Left cardiac atrium (tissue), 4 donors: ENCODE results near the gene SH3GL1. TPM values are rescaled to one million over a fixed set of nuclear protein-coding genes. Genes with fewer than 3 reads are reported as not detected.

Experiments
- ATAC-seq, 2 donors: fragments of 200-7000 bp; cut with Tn5 transposase; one replicate each; pipeline ENCODE4 v1.9.1; 2020; ENCODE audit warnings: mild to moderate bottlenecking in 2 of 2, moderate library complexity in 2 of 2
- DNase-seq: peaks from one replicate; pipeline ENCODE4 v3.0.0-alpha.2; 2020
- intact Hi-C, 2 donors: fragments of 100-400 bp; cut with DNase I; formaldehyde crosslinking; loops; one replicate each; pipeline versions ENCODE4 v1.14.1 to v1.15.1; 2022 to 2023
- long read RNA-seq: library from polyadenylated mRNA; unstranded; transcript quantifications from one replicate; pipeline ENCODE4 v2.0.0, GENCODE V29; 2021
- total RNA-seq, 2 donors: library from RNA; stranded (reverse); fragmentation: NEBNext Ultra II Directional; extraction: Animal tissue kit (Norgen Biotek cat#: 25700); gene quantifications; one replicate each; pipeline ENCODE4 v1.2.1, GENCODE V29; 2021
- donor health status: DM: no; HTN: yes; CAD: no.
- donor health status: DM: no; HTN: yes; CAD: no; lungs with severe emphysema.
- donor health status: DM: yes; HTN: yes; CAD: no.
- donor health status: Dilated cardiomyopathy.

SH3GL1 gene, protein sequence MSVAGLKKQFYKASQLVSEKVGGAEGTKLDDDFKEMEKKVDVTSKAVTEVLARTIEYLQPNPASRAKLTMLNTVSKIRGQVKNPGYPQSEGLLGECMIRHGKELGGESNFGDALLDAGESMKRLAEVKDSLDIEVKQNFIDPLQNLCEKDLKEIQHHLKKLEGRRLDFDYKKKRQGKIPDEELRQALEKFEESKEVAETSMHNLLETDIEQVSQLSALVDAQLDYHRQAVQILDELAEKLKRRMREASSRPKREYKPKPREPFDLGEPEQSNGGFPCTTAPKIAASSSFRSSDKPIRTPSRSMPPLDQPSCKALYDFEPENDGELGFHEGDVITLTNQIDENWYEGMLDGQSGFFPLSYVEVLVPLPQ
- 10 to 100 TPM; 31.4 to 39.4 TPM for total RNA-seq
- long read RNA-seq, transcript SH3GL1-201 (10 exons, 2,516 nt), result major isoform, 6 of 18 reads
- long read RNA-seq, partial matches to known transcripts, result 7 of 18 reads
- long read RNA-seq, other reads (novel, unspliced or antisense), result 5 of 18 reads

DNA sequence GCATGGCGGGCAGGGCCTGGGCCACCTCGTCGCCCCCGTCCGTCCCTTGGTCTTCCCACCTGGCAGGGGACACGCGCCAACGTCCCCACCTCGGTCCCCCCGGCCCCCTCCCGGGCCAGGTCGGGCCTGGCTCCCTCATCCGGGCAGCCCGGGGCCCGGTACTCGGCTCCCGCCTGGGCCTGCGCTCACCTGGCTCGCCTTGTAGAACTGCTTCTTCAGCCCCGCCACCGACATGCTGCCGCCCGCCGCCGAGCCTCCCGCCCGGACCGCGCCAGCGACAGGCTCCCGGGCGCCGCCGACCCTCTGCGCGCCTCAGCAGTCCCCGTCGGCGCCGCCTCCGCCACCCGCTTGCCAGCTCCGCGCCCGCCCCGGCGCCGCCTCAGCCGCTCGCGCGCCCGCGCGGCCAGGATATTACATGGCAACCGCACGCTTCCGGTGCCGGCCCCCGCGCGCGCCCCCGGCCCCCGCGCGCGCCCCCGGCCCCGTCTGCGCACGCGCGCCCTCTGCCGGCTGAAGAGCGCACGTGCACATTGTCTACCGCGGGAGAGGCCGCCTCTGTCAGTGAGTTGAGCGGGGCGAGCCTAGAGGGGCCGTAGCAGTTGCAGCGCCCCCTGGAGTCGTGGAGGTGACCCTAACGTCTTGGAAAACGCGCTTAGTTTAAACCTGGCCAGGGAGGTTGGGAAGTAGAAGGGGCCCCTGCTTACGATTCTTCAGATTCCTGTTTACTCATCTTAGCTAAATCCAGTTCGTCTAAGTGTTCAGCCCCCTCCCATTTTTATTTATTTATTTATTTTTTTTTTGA, at the start of gene SH3GL1:
Gene SH3GL1 (minus strand): TSS at position 413 of the 802 bp plus-strand sequence. CDS start 179 bp downstream, at position 234.
- peak; percentile 73 to 80 for ATAC-seq
- intact Hi-C loops, result loop anchor here (2.0 to 10.0 kb wide), 3 partner anchors 32 to 54 kb away; partner anchors contain the start of gene UBXN6 (in 2 of the 2)
- DNase-seq, result peak; percentile 93

DNA sequence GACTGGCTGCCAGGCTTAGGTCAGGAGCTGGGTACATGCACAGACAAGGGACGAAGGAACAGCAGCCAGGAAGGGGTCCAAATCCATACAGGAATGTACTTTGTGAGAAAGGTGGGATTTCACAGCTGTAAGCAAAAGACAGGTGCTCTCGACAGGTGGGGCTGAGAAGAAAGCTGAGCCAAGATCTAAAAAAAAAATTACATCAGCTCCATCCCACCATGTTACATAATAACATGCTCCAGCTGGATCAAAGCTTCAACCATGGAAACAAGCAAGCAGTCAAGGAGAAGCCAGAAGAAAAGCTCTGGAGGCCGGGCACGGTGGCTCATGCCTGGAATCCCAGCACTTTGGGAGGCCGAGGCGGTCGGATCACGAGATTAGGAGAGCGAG, 49.3 kb upstream of the SH3GL1 start:
- no peak for ATAC-seq
- intact Hi-C loops, result loop anchor here (10.0 kb wide), 1 partner anchor 45 kb away; the partner anchor contains the start of genes CHAF1A (in 2 of the 2) and SH3GL1 (in 2 of the 2)

DNA sequence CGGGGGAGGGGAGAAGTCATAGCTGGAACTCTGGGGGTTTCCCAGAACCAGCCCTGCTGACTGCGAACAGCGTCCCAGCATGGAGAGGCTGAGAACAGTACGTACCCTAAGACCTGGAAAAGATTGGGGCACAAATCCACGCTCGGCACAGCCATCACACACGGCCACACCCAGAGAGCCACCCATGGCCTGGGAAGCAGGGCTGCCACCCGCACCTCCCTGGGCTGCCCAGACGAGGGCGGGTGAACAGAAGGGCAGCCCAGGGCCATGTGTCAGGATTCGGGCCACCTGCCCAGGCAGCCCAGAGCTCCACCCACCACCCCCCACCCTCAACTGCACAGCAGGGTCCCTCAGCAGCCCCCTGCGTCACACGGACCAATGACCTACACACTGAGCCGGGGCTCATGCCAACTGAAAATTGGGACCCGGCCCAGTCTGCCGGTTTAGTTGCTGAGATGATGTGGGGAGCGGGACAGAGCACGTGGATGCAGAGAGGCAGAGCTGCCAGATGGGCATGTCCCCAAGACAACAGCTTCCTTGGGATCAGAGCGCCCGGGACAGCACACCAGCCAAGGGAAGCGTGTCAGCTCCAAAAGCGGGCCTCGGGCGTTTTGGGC, 48.8 kb upstream of the SH3GL1 start:
- intact Hi-C loops, result no loop called here
- peak; percentile 73 for DNase-seq

More for the DNA sequence above, 49.3 kb upstream of the SH3GL1 start:
- no peak for DNase-seq

DNA sequence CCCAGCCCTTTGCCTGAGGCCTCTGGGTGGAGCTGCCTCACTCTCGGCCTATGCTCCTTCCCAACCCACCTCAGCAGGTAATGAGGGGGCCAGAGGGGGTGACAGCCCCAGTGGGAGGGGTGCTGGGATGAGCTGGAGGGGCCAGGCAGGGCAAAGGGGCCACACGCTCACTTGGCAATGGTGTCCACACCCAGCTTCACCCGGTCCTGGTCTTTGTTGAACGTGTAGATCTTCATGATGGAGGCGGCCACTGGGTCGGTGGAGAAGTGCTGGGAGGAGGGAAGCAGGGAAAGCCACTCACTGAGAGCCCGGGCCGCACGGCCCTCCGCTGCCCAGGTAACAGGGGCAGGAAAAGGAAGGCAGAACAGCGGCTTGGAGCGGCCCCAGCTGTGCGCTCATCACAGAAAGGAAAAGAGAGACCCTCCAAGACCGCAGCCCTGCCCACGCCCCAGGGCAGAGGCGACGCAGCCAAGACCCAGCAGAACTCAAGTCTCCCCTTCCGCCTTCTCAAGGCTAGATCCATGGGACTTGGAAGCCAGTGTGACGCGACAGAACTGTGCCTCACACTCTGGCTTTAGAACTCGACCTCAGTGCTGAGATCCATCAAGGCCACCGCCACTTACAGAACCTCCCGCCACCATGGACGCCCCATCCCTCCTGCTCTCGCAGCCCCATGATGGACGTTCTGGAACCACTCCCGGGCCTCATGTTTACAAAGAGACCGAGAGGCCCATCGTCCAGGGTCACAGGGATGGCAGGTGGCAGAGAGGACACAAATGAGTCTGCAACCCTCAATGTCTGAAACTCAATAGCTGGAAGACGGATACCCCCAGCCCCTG, 48.0 kb upstream of the SH3GL1 start:
- DNase-seq (no peak), ATAC-seq (no peak)
- intact Hi-C loops, result no loop called here

More for the DNA sequence above, 48.8 kb upstream of the SH3GL1 start:
- peak; percentile 74 to 75 for ATAC-seq

DNA sequence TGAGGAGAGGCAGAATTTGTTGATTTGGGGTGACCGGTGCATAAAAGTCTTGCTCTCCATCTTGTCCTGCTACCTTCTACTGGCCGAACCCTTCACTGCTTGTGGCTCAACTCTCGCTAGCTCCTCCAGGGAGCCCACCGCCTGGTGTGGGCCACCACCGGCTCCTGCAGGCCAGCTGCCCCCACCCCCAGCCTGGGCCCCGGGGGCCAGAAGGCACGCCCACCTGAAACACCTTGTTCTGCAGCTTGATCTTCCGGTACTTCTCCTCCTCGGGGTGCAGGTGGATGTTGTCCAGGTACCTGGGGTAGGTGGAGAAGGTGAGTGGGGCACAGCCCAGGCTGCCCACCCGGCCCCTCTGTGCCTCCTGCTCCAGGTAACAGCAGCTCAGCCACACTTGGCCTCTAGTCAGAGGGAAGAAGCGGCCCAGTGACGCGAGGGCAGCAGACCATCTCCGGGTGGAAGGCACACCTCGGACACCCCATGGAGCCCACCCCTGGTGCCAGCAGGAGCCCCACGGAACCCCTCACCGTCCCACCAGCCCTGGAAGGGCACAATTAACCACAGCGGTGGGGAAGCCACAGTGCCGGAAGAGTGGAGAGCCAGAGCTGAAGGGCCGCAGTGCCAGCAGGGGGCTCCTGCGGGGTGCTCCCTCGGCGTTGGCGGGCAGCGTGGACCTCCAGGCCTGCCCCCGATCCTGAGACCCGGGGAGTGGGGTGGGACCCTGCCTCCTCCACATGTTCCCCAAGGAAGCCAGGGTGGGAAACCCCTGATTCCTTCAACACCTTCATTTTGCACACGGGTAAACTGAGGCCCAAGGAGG, 47.2 kb upstream of the SH3GL1 start:
- intact Hi-C loops, result no loop called here
- DNase-seq (no peak), ATAC-seq (no peak)

DNA sequence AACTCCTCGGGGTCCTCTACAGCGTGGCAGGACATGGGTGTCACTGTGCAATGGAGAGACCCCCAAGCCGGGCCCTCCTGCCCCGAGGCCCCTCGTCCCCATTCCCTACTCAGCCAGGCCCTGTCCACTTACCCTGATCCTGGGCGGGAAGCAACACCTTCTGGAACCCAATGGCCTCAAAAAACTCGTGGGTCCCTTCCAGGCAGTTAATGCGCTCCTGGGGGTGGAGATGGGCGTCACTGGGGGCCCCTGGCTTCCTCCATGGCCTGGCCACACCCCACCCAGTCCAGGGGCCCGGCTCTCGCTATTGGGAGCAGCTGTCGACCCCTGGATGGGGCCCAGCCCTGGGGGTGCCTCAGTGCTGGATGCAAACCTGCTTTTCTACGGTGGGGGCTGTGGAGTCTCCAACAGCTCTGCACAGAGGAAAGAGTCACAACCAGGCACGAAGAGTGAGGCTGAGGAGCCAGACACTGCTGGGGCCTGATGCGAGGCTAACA, 46.4 kb upstream of the SH3GL1 start:
- intact Hi-C loops, result no loop called here
- ATAC-seq (no peak), DNase-seq (no peak)

DNA sequence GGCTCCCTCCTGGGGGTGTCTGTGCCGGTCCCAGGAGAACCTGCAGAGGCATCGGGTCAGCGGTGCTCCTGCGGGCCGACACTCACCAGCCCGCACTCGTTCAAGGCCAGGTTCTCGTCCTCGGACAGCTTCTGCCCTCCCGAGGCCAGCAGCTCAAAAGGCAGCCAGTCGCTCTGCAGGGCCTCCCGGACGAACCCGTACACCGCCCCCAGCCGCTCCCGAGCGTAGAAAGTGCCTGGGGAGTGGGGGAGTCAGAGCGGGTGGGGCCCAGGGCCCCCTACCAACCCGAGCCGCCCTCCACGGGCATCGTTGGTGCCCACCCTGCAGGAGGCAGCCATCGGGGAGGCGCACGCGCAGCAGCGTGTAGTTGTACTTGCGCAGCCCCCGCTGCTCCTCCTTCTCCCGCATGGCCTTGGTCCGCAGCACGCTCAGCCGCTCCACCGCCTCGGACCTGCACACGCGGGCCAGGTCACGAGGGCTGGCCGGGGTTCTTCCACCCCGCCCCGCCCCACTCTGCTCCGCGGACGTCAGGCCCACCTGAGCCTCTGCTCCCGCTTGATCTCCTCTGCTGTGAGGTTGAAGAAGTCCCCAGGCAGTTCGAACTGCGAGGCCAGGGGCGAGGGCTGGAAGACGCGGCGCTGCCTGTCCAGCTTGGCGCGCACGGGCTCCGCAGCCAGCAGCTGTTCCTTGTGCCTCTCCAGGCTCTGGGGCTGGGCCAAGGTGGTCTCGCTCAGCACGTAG, 45.8 kb upstream of the SH3GL1 start:
- ATAC-seq, result no peak
- no peak for DNase-seq
- intact Hi-C loops, result no loop called here

DNA sequence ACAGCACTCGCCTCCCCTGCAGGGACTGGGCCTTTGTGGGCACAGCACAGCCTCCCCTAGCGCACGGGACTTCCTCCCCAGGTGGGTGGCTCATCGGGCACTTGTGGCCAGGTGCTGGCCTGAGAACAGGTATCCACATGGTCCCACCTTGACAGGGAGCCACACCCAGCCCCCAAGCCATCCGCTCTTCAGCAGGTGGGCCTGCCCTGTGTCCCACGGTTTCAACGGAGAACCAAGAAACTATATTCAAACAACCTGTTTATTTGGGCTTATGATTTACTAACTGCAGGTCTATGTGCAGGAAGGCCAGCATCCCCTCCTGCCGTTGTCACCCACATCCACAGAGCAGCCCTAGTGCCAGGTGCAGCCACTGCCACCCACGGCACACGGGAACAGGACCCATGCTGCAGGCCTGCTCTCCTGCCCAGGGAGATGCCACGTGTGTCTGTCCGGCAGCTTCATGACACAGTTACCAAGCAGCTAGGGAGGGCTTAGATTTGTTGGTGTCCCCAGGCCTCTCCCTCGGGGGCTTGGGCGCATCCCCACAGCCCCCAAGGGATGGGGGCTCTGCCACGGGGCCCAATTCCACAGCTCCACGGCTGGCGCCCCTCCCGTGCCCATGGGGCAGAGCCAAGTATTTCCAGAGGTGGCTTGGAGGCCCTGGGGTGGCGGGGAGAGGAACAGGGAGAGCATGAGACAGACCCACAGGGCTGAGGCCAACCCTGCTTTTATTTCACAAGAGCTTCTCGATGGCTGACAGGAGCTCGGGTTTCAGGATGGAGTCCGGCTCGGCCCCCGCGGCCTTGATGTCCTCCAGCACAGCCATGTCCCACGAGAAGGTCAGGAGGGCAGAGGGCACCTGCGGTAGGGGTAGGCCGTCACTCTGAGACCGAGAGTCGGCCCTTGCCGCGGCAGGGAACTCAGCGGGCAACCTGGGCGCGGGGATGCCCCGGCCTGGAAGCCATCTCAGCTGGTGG, 44.7 kb upstream of the SH3GL1 start:
- DNase-seq (no peak), ATAC-seq (peak in 1 of 2 donors; percentile 16)
- intact Hi-C loops, result no loop called here

DNA sequence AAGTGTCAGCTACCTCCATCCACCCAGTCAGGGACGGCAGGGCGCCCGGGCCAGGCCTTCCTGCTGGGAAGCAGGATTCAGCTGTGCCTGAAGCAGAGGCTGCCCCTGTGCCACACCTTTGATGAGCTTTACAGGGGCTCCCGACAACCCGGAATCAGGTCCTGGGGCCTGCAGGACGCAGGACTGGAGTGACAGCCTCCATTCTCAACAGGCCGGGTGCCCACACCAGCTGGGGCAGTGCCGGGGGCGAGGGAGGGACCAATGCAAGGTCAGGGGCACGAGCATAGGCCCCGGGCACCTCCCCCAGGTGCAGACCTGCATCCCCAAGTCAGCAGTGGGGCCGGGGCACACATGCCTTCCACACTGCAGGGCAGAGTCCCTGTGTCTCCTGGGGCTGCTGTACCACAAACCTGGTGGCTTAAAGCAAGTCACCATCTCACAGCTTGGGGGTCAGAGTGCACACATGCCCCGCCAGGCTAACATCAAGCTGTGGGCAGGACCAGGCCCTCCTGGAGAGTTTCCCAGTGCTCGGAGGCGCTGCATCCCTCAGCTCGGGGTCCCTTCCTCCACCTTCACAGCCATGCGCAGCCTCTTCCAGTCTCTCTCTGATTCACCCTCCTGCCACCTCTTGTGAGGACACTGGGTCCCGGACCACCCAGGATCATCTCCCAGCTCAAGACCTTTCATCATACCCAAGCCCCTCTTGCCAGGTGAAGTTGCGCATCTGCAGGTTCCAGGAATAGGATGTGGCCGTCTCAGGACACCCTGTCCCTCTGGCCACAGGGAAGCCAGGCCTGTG, 43.8 kb upstream of the SH3GL1 start:
- DNase-seq (no peak), ATAC-seq (no peak)
- intact Hi-C loops, result no loop called here

DNA sequence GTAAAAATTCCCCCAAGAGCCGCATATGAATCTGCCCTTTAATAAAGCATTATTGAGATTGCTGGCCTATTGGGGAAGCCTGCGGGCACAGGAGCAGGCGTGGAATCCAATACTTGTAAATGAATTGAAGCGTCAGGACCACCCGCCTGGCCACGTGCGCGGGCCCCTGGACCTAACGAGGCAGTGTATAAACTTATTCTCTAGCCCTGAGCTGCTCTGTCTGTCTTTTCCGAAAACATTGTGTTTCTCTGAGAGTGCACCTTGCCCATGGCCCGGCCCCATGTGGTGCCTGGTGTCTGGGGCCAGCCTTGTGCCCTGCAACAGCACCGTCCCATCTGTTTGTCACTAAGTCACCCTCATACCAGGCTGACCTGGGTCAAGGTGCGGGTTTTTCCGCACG, 42.8 kb upstream of the SH3GL1 start:
- intact Hi-C loops, result no loop called here
- ATAC-seq, result no peak
- no peak for DNase-seq

DNA sequence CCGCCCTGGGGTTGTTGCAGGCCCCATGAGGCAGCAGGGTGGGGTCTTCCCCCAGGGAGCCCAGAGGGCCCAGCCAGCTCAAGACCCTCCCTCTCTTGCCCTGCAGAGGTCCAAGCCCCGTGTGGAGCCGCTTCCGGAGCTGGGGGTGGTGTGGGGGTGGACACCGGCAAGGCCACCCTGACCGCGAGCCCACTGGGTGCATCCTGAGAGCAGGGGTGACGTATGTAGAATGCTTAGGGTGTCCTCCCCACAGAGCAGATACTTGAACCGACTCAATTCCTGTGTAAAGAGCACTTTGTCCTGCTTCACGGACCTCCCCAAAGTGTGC, 42.4 kb upstream of the SH3GL1 start:
- no peak for ATAC-seq
- DNase-seq, result no peak
- intact Hi-C loops, result no loop called here

DNA sequence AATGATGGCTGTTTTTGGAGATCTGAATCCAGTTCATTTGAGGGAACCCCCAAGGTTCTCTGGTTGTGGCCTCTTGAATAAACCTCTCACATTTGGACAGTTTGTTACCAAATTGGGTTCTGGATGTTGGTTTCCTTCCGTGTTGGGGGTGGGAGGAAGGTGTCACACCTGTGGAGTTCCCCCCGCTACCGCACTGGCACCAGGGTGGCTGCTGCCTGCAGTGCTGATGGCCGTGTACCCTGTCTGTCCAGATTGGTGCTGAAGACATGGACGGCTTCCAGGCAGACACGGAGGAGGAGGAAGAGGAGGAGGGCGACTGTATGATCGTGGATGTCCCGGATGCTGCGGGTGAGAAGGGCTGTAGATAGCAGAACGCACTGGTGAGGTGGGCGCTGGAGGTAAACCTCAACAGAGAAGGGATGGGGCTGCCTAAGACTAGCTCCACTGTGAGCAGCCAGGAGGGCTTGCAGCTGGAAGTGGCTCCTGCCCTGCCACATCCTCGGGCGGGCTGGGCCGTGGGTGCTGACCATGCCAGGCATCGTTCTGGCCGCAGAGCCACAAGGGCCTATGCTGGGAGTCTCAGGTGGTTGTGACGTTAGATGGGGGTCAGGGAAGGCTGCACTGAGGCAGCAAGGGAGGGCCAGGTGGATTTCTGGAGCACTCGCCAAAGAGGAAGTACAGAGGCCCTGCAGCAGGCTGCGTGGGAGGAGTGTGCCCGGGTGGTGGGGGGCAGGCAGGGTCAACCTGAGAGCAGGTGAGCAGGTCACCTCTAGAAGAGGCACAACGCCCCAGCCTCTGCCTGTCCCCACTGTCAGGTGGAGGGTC, 41.9 kb upstream of the SH3GL1 start:
- DNase-seq, result no peak
- intact Hi-C loops, result no loop called here
- no peak for ATAC-seq

DNA sequence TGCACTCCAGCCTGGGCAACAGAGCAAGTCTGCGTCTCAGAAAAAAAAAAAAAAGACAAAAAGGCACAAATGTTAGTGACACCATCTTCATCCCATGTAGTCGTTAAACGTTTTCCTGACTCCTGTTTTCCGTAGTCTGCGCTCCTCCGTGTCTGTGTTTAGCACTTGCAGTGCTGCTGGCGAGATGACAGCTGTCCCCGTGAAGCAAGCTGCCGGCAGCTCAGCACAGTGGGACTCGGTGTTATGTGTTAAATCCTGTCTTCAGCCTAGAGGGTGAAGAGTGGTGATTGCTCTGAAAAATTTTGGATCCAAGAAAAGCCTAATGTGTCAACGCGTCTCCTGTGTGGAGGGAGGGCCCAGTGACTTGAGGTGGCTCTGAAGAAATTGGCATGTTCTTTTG, 38.9 kb upstream of the SH3GL1 start:
- DNase-seq (no peak), ATAC-seq (peak; percentile 22 to 50)
- intact Hi-C loops, result no loop called here

DNA sequence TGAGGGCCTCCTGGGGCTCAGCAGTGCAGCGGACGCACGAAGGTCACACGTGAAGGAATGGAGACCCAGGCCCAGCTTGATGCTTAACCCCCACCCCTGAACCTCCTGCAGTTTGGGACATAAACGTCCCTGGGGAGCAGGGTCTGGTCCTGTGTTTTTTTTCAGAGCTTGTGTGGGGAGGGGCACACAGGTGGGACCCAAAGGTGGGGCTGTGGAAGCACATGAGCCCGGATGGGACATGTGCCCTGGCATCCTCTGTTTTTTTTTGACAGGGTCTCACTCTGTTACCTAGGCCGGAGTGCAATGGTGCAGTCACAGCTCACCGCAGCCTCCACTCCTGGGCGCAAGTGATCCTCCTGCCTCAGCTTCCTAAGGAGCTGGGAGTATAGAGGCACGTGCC, 36.8 kb upstream of the SH3GL1 start:
- DNase-seq (no peak), ATAC-seq (no peak)
- intact Hi-C loops, result no loop called here
